GM12878 (cell line): ENCODE results near the gene BCLAF1. TPM values are rescaled to one million over a fixed set of nuclear protein-coding genes. Genes with fewer than 3 reads are reported as not detected.

Experiments used
- BACH1 ChIP-seq: fragments of 450-650 bp; IDR thresholded peaks from 2 replicates; pipeline ENCODE4 v1.6.1; 2017; ENCODE audit warnings: mild to moderate bottlenecking, borderline replicate concordance
- CHD4 ChIP-seq: fragments of 200-600 bp; sonication (generic); IDR thresholded peaks from 2 replicates; pipeline ENCODE4 v1.6.1; 2016; ENCODE audit warnings: mild to moderate bottlenecking
- E2F8 ChIP-seq: fragments of 450-650 bp; IDR thresholded peaks from 2 replicates; pipeline ENCODE4 v1.6.1; 2018; ENCODE audit warnings: mild to moderate bottlenecking, low read depth, moderate library complexity; ENCODE audit not compliant: partially characterized antibody
- ESRRA ChIP-seq: IDR thresholded peaks from 2 replicates; pipeline ENCODE4 v1.6.1; 2012; ENCODE audit warnings: mild to moderate bottlenecking, low read length, improper control_type of control experiment
- IKZF2 ChIP-seq, 2 experiments: fragments of 450-650 bp; IDR thresholded peaks; 2 replicates each; pipeline ENCODE4 v1.6.1; 2017; ENCODE audit warnings: mild to moderate bottlenecking in 2 of 2, moderate library complexity in 2 of 2
- KLF5 ChIP-seq: fragments of 450-650 bp; IDR thresholded peaks from 2 replicates; pipeline ENCODE4 v1.6.1; 2014; ENCODE audit warnings: mild to moderate bottlenecking; ENCODE audit not compliant: partially characterized antibody
- MEF2B ChIP-seq: fragments of 450-650 bp; IDR thresholded peaks from 2 replicates; pipeline ENCODE4 v1.6.1; 2018; ENCODE audit warnings: mild to moderate bottlenecking, moderate library complexity; ENCODE audit not compliant: partially characterized antibody, poor library complexity, severe bottlenecking
- NR2F1 ChIP-seq: fragments of 450-650 bp; conservative IDR thresholded peaks from 2 replicates; pipeline ENCODE4 v1.6.1; 2017; ENCODE audit warnings: mild to moderate bottlenecking
- RAD51 ChIP-seq: fragments of 450-650 bp; IDR thresholded peaks from 2 replicates; pipeline ENCODE4 v1.6.1; 2016; ENCODE audit warnings: moderate library complexity, mild to moderate bottlenecking, inconsistent platforms
- RELB ChIP-seq: fragments of 450-650 bp; IDR thresholded peaks from 2 replicates; pipeline ENCODE4 v1.6.1; 2017; ENCODE audit warnings: low read depth, mild to moderate bottlenecking, moderate library complexity
- SPI1 ChIP-seq: IDR thresholded peaks from 2 replicates; pipeline ENCODE4 v1.6.1; 2011; ENCODE audit warnings: low read depth, mild to moderate bottlenecking, low read length, moderate library complexity, borderline replicate concordance; ENCODE audit not compliant: insufficient read depth
- TAF1 ChIP-seq: IDR thresholded peaks from 2 replicates; pipeline ENCODE4 v1.6.1; 2011; ENCODE audit warnings: mild to moderate bottlenecking, low read depth, low read length, borderline replicate concordance
- USF1 ChIP-seq: IDR thresholded peaks from 2 replicates; pipeline ENCODE4 v1.6.1; 2011; ENCODE audit warnings: borderline replicate concordance, low read depth, mild to moderate bottlenecking, moderate library complexity, mixed read lengths, low read length; ENCODE audit not compliant: insufficient read depth; ENCODE audit errors: extremely low read length
- ZBTB11 ChIP-seq: fragments of 450-650 bp; formaldehyde crosslinking; IDR thresholded peaks from 2 replicates; pipeline ENCODE4 v1.5.0; 2022; ENCODE audit warnings: mild to moderate bottlenecking, missing genetic modification characterization
- ZBTB4 ChIP-seq: fragments of 450-650 bp; formaldehyde crosslinking; IDR thresholded peaks from 2 replicates; pipeline ENCODE4 v1.4.0; 2022; ENCODE audit warnings: mild to moderate bottlenecking, moderate library complexity
- ZNF24 ChIP-seq: fragments of 450-650 bp; IDR thresholded peaks from 2 replicates; pipeline ENCODE4 v1.6.1; 2017; ENCODE audit warnings: antibody characterized with exemption, mild to moderate bottlenecking
- polyA plus RNA-seq, 11 experiments: library from polyadenylated mRNA; depleted of rRNA in 4 of 11; unstranded in 6 of 11; stranded (reverse) in 5 of 11; fragments of >200 nt; fragmentation: Nextera tagmentation in 4 of 11; fragmentation: Illumina TruSeq in 1 of 11; extraction: Ambion mirVana in 4 of 11; extraction: Trizol in 1 of 11; gene quantifications; 1 replicate in 1 of 11; 2 replicates in 10 of 11; pipeline versions ENCODE4 v1.2.1 to v1.2.3, GENCODE V29; 2011 to 2016; ENCODE audit warnings: inconsistent platforms in 2 of 11, missing spikeins in 2 of 11, low read depth in 1 of 11
- total RNA-seq, 4 experiments: library from RNA; depleted of rRNA in 3 of 4; stranded (reverse); fragments of >200 nt in 3 of 4; fragmentation: Illumina TruSeq in 1 of 4; extraction: Trizol in 1 of 4; gene quantifications; 2 replicates each; pipeline versions ENCODE4 v1.2.1 to v1.2.3, GENCODE V29; 2013 to 2021

Gene BCLAF1
- total and polyA plus RNA-seq, 10 of the 15 experiments (the other 5 are each of a cell fraction or from before 2014, with no cell fraction given), result 56.0 to 223 (median 114) TPM

GRCh38 chr6:136249811-136250685, 39.6 kb downstream of the BCLAF1 start, which contains the start of gene MTFR2 (continued):
- peak; percentile 44; the same call in 1 of the 2 replicates for TF ChIP-seq SPI1
- TF ChIP-seq E2F8, result peak; percentile 99
- TF ChIP-seq ZBTB11 (CRISPR knock-in tag), result no peak
- no peak for TF ChIP-seq MEF2B
- no peak for TF ChIP-seq ESRRA
- TF ChIP-seq KLF5, result peak; percentile 87
- peak; percentile 41; the same call in 1 of the 2 replicates for TF ChIP-seq ZNF24
- TF ChIP-seq TAF1, result no peak
- TF ChIP-seq RAD51, result 0 out of 2 replicates have a peak, but pooled peaks have one; percentile 26
- no peak for TF ChIP-seq USF1
- TF ChIP-seq NR2F1, result peak; percentile 40; the same call in 1 of the 2 replicates
- peak; percentile 76 for TF ChIP-seq RELB
- TF ChIP-seq BACH1, result peak; percentile 62; the same call in 1 of the 2 replicates
- no peak for TF ChIP-seq CHD4
- TF ChIP-seq IKZF2 (IDR thresholded peaks at IDR 0.05), result no peak; a peak in 1 of 4 replicates
- no peak for TF ChIP-seq ZBTB4 (CRISPR knock-in tag)
